NCI-H69 (cell line): ENCODE results near the gene CAMSAP2.

Experiments used
- DNase-seq: peaks from one replicate; lab custom pipeline; 2025; lab: John Stamatoyannopoulos, UW

The CAMSAP2 gene, protein sequence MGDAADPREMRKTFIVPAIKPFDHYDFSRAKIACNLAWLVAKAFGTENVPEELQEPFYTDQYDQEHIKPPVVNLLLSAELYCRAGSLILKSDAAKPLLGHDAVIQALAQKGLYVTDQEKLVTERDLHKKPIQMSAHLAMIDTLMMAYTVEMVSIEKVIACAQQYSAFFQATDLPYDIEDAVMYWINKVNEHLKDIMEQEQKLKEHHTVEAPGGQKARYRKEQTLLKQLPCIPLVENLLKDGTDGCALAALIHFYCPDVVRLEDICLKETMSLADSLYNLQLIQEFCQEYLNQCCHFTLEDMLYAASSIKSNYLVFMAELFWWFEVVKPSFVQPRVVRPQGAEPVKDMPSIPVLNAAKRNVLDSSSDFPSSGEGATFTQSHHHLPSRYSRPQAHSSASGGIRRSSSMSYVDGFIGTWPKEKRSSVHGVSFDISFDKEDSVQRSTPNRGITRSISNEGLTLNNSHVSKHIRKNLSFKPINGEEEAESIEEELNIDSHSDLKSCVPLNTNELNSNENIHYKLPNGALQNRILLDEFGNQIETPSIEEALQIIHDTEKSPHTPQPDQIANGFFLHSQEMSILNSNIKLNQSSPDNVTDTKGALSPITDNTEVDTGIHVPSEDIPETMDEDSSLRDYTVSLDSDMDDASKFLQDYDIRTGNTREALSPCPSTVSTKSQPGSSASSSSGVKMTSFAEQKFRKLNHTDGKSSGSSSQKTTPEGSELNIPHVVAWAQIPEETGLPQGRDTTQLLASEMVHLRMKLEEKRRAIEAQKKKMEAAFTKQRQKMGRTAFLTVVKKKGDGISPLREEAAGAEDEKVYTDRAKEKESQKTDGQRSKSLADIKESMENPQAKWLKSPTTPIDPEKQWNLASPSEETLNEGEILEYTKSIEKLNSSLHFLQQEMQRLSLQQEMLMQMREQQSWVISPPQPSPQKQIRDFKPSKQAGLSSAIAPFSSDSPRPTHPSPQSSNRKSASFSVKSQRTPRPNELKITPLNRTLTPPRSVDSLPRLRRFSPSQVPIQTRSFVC (N-terminal part only)

GRCh38 chr1:200738327-200738948 lies at the start of gene CAMSAP2:
TSS of gene CAMSAP2 (plus strand) at chr1:200738893. CDS start at chr1:200739828, 935 bp downstream.
- peak; percentile 97 for DNase-seq

GRCh38 chr1:200692316-200692715 lies 46.4 kb upstream of the CAMSAP2 start:
- no peak for DNase-seq

DNA sequence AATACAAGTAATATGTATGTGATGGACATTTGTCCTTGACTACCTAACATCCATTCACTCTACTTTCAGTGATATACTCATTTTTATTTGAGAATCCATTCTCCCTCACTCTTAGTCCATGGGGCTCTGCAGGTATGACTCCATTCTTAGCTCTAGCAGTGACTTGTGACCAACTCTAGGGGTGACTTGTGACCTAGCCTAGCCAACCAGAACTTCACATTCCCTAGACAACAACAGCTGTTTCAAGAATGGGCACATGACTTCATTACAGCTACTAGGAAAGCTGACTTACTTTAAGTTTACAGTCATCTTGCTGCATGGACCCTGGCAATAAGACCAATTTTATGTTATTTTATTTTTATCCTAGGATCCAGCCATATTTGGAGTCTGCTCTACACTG lies 45.4 kb upstream of the CAMSAP2 start:
- DNase-seq = no peak

- no peak for DNase-seq
Measured at GRCh38 chr1:200694738-200695137, 44.0 kb upstream of the CAMSAP2 start.

GRCh38 chr1:200699871-200700270 lies 38.8 kb upstream of the CAMSAP2 start:
- DNase-seq = peak; percentile 47

- DNase-seq = peak; percentile 8
Measured at GRCh38 chr1:200704986-200705500, 33.6 kb upstream of the CAMSAP2 start.

- DNase-seq = no peak
Measured at GRCh38 chr1:200706111-200706814, 32.4 kb upstream of the CAMSAP2 start.

- DNase-seq = no peak
Measured at GRCh38 chr1:200707116-200707515, 31.6 kb upstream of the CAMSAP2 start.

GRCh38 chr1:200708161-200708560 lies 30.5 kb upstream of the CAMSAP2 start:
- no peak for DNase-seq

DNA sequence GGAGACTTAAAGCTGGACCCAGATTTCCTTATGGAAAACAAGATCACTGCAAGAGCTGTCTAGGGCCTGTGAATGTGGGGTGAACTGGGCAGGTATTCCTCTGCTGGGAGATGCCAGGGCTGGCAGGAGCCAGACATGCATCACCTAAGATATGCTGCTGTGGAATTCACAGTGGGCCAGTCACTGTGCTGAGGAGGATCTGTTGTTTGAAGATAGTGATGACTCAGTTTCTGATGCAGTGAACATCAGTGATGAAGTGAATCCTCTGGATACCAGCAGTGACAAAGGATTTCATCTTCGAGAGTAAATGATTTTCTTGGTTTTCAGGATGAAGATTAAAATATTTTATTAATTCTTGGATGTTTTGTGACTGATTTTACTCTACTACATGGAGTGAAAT lies 29.9 kb upstream of the CAMSAP2 start:
- no peak for DNase-seq

GRCh38 chr1:200710166-200710565 lies 28.5 kb upstream of the CAMSAP2 start:
- DNase-seq = no peak

DNA sequence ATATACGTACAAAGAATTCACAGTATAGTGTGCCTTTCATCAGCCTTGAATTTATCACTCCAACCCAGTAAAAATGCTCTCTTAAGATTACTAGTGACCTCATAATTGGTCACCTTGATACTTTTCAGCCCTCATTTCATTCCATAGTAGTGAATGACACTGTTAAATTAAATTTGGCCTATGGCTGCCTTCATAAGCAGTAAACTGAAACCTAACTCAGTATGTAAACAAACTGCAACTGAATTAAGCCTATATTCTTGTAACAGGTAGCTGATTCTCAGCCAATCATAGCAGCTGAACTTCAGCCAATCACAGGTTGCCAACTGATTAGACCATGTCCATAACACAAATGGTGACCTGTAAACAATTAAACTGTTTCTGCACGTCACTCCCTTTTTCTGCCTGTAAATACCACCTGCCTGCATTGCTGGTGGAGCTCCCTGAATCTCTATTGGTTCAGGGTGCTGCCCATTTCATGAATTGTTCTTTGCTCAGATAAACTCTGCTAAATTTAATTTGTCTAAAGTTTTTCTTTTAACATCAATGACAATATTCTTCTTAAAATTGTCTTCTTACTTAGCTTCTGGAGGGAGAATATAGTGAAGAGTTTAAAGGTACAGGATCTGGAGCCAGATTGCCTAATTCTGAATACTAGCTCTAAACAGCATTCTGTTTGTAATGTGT lies 24.0 kb upstream of the CAMSAP2 start:
- peak; percentile 83 for DNase-seq

GRCh38 chr1:200720199-200720598 lies 18.5 kb upstream of the CAMSAP2 start:
- no peak for DNase-seq

DNA sequence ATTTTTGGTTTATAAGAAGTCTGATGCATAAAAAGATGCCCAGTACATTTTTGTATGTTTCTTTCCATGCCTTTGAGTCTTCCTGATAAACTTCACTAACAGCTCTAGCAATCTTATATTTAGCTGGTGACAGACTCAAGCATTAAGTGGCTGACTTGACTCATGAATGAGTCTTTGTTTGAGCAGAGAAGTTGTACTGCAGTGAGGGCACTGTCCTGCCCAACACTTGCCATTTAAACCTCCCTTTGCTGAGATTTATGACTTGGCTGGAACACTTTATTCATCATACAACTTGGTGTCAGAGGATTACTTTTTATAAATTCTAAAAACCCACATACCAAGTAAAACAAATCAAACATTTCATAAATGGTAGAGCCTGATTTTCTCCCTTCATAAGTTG lies 14.6 kb upstream of the CAMSAP2 start:
- no peak for DNase-seq

GRCh38 chr1:200727257-200727656 lies 11.4 kb upstream of the CAMSAP2 start:
- DNase-seq = no peak

- DNase-seq = no peak
Measured at GRCh38 chr1:200729863-200730262, 8.8 kb upstream of the CAMSAP2 start.

DNA sequence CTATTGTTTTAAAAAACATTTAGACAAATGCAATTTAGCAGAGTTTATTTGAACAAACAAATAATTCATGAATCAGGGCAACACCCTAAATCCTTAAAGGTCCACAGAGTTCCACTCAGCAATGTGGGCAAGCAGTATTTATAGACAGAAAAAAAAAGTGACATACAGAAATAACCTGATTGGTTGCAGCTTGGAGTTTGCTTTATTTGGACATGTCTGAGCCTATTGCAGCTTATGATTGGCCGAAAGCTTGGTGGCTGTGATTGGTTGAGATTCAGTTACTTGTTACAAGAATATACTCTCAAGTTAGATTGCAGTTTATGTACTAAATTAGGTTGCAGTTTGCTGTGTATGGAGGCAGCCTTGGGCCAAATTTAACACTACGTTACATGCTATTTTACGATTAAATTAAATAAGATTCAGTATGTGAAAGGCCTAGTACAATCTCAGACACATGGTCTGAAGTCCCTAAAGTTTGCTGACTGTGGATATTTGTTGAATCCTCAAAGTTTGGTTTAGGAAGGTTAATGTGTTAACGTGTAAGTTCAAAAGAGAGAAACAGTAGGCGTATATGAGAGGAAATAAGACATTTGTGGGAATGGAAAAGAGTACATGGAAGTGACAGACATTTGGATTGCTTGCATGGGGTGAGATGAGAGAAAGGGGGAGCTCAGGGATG lies 6.9 kb upstream of the CAMSAP2 start:
- DNase-seq = no peak

DNA sequence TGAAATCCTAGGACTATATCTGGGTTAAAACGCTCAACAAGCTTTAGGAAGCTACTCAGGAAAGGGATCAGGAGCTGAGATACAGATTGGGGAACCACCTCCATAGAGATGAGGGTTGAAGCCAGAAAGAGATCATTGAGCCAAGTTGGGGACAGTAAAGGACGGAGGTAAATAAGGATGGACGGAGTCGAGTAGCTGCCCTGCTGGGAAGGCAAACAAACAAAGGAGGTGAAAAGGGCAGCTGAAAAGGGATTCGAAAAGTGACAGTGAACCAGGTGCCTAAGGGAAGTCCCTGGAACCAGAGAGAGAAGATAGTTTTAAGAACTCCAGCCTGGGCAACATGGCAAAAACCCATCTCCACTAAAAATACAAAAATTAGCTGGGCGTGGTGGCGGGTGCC lies 6.3 kb upstream of the CAMSAP2 start:
- peak; percentile 33 for DNase-seq

- DNase-seq = no peak
Measured at GRCh38 chr1:200733907-200734306, 4.8 kb upstream of the CAMSAP2 start.

GRCh38 chr1:200737647-200738291 lies 924 bp upstream of the CAMSAP2 start:
- no peak for DNase-seq
